Liver (tissue), 9 donors: ENCODE data around the gene OLIG1. TPM values are rescaled to one million over a fixed set of nuclear protein-coding genes. Genes with fewer than 3 reads are reported as not detected.

ENCODE experiments used
- DNase-seq: peaks from one replicate; pipeline ENCODE4 v3.0.0-alpha.2; 2017; ENCODE audit warnings: low spot score
- H3K27ac ChIP-seq, 2 donors: one replicate each; pipeline ENCODE4 v1.7.0; 2013; ENCODE audit warnings: inconsistent platforms in 2 of 2, low read length in 2 of 2, control low read depth in 1 of 2, low read depth in 1 of 2, mild to moderate bottlenecking in 1 of 2
- H3K27me3 ChIP-seq, 4 donors: one replicate each; pipeline versions ENCODE4 v1.6.1 to v1.7.0; 2013; ENCODE audit warnings: low read length in 3 of 4, inconsistent platforms in 1 of 4, mild to moderate bottlenecking in 1 of 4, moderate library complexity in 1 of 4; ENCODE audit not compliant: control insufficient read depth in 4 of 4, insufficient read depth in 4 of 4
- H3K36me3 ChIP-seq, 4 donors: one replicate each; pipeline versions ENCODE4 v1.6.1 to v1.7.0; 2013; ENCODE audit warnings: low read length in 3 of 4, mild to moderate bottlenecking in 3 of 4, low read depth in 1 of 4, moderate library complexity in 1 of 4; ENCODE audit not compliant: control insufficient read depth in 4 of 4, insufficient read depth in 3 of 4
- H3K4me1 ChIP-seq, 4 donors: one replicate each; pipeline versions ENCODE4 v1.6.1 to v1.7.0; 2013; ENCODE audit warnings: low read length in 3 of 4, mild to moderate bottlenecking in 3 of 4, moderate library complexity in 1 of 4; ENCODE audit not compliant: control insufficient read depth in 4 of 4, insufficient read depth in 4 of 4
- H3K4me3 ChIP-seq, 3 donors: one replicate each; pipeline versions ENCODE4 v1.6.1 to v1.7.0; 2013; ENCODE audit warnings: low read length in 3 of 3, control low read depth in 1 of 3, low read depth in 1 of 3, mild to moderate bottlenecking in 1 of 3
- H3K9ac ChIP-seq, 2 donors: one replicate each; pipeline ENCODE4 v1.7.0; 2013; ENCODE audit warnings: low read length in 2 of 2, mild to moderate bottlenecking in 2 of 2, moderate library complexity in 2 of 2, control low read depth in 1 of 2, low read depth in 1 of 2
- H3K9me3 ChIP-seq, 4 donors: one replicate each; pipeline versions ENCODE4 v1.6.1 to v1.7.0; 2013; ENCODE audit warnings: low read length in 3 of 4; ENCODE audit not compliant: control insufficient read depth in 4 of 4
- ATF3 ChIP-seq: IDR thresholded peaks from 2 replicates; pipeline ENCODE4 v1.6.1; 2016; ENCODE audit warnings: antibody characterized with exemption
- CTCF ChIP-seq: fragments of 150-350 bp; IDR thresholded peaks from 2 replicates; pipeline ENCODE4 v1.5.1; 2017; ENCODE audit warnings: improper control_type of control experiment, low read depth, low read length; ENCODE audit not compliant: missing input control
- EGR1 ChIP-seq, 2 donors: IDR thresholded peaks; 2 replicates each; pipeline ENCODE4 v1.6.1; 2016 to 2018; ENCODE audit warnings: antibody characterized with exemption in 2 of 2, low read depth in 2 of 2
- FOXA1 ChIP-seq: IDR thresholded peaks from 2 replicates; pipeline ENCODE4 v1.6.1; 2016; ENCODE audit warnings: antibody characterized with exemption
- FOXA2 ChIP-seq: IDR thresholded peaks from 2 replicates; pipeline ENCODE4 v1.6.1; 2016; ENCODE audit warnings: antibody characterized with exemption
- GABPA ChIP-seq, 2 donors: IDR thresholded peaks in 1 of 2; conservative IDR thresholded peaks in 1 of 2; 2 replicates each; pipeline ENCODE4 v1.6.1; 2016; ENCODE audit warnings: antibody characterized with exemption in 2 of 2, mild to moderate bottlenecking in 1 of 2, moderate library complexity in 1 of 2
- HNF4A ChIP-seq, 2 donors: conservative IDR thresholded peaks; 2 replicates each; pipeline ENCODE4 v1.6.1; 2016; ENCODE audit warnings: antibody characterized with exemption in 2 of 2, mild to moderate bottlenecking in 2 of 2
- HNF4G ChIP-seq: IDR thresholded peaks from 2 replicates; pipeline ENCODE4 v1.6.1; 2016; ENCODE audit warnings: antibody characterized with exemption
- JUND ChIP-seq, 2 donors: IDR thresholded peaks; 2 replicates each; pipeline ENCODE4 v1.6.1; 2016; ENCODE audit warnings: antibody characterized with exemption in 2 of 2
- MAX ChIP-seq: IDR thresholded peaks from 2 replicates; pipeline ENCODE4 v1.6.1; 2016; ENCODE audit warnings: antibody characterized with exemption
- NR2F2 ChIP-seq: IDR thresholded peaks from 2 replicates; pipeline ENCODE4 v1.6.1; 2016; ENCODE audit warnings: antibody characterized with exemption
- RAD21 ChIP-seq, 2 donors: IDR thresholded peaks; 2 replicates each; pipeline ENCODE4 v1.6.1; 2016; ENCODE audit warnings: antibody characterized with exemption in 2 of 2, mild to moderate bottlenecking in 2 of 2
- REST ChIP-seq: IDR thresholded peaks from 2 replicates; pipeline ENCODE4 v1.6.1; 2016; ENCODE audit warnings: antibody characterized with exemption, mild to moderate bottlenecking
- RXRA ChIP-seq, 2 donors: IDR thresholded peaks; 2 replicates each; pipeline ENCODE4 v1.6.1; 2017 to 2018; ENCODE audit warnings: antibody characterized with exemption in 2 of 2, mild to moderate bottlenecking in 1 of 2
- SP1 ChIP-seq: IDR thresholded peaks from 2 replicates; pipeline ENCODE4 v1.6.1; 2018; ENCODE audit warnings: antibody characterized with exemption, mild to moderate bottlenecking
- TAF1 ChIP-seq: conservative IDR thresholded peaks from 2 replicates; pipeline ENCODE4 v1.6.1; 2016; ENCODE audit warnings: antibody characterized with exemption, mild to moderate bottlenecking
- YY1 ChIP-seq: IDR thresholded peaks from 2 replicates; pipeline ENCODE4 v1.6.1; 2016; ENCODE audit warnings: antibody characterized with exemption, mild to moderate bottlenecking
- ZBTB33 ChIP-seq: IDR thresholded peaks from 2 replicates; pipeline ENCODE4 v1.6.1; 2016; ENCODE audit warnings: antibody characterized with exemption
- WGBS: extraction: QIAGEN DNeasy Blood & Tissue Kit; methylation state at CpG from one replicate; pipeline ENCODE4 v1.1.7; 2013; 5-methylcytosine and 5-hydroxymethylcytosine counted together
- polyA plus RNA-seq, 2 donors: library from polyadenylated mRNA; stranded (reverse) in 1 of 2; unstranded in 1 of 2; fragments of 200-250 nt in 1 of 2; fragments of >200 nt in 1 of 2; fragmentation: Nextera tagmentation in 1 of 2; extraction: Ambion mirVana in 1 of 2; gene quantifications; one replicate each; pipeline versions ENCODE4 v1.2.1 to v1.2.3, GENCODE V29; 2013 to 2015
- total RNA-seq, 2 donors: library from RNA; depleted of rRNA; stranded (reverse); fragments of >200 nt; gene quantifications; one replicate each; pipeline ENCODE4 v1.2.3, GENCODE V29; 2014
- donor health status: healthy.
- donor health status: healthy.
- donor health status: healthy.
- donor health status: healthy.
- donor health status: healthy.

OLIG1 gene
- total and polyA plus RNA-seq, 4 donors = 0.19 TPM; not detected in 3

GRCh38 chr21:33039536-33039935 lies 30.4 kb upstream of the OLIG1 start:
- no peak for TF ChIP-seq RXRA (IDR thresholded peaks at IDR 0.05)
- no peak for TF ChIP-seq JUND (IDR thresholded peaks at IDR 0.05)
- H3K9me3 ChIP-seq = no peaks in the 10 kb centered on the region
- 82% methylated on average over 7 of the region's 7 CpGs for WGBS
- no peak overlapping the region for H3K9ac ChIP-seq
- no peak overlapping the region for H3K4me3 ChIP-seq
- H3K27ac ChIP-seq = no peak overlapping the region
- peaks cover under 1 to 5% (median 3%) of the 10 kb centered on the region in 4 donors for H3K27me3 ChIP-seq
- DNase-seq = no peak
- no peaks in the 10 kb centered on the region for H3K4me1 ChIP-seq
- no peaks in the 10 kb centered on the region for H3K36me3 ChIP-seq

- TF ChIP-seq NR2F2 (no peak), ZBTB33 (no peak), FOXA2 (no peak), SP1 (no peak), FOXA1 (no peak), HNF4A (conservative IDR thresholded peaks at IDR 0.05) (no peak), MAX (no peak), ATF3 (no peak), CTCF (no peak), EGR1 (IDR thresholded peaks at IDR 0.05; ENCODE audit: low read depth in 2 of 2) (no peak), RAD21 (IDR thresholded peaks at IDR 0.05) (no peak), RXRA (IDR thresholded peaks at IDR 0.05) (no peak), YY1 (no peak), REST (no peak), GABPA (IDR thresholded peaks at IDR 0.05 in 1 of 2, conservative IDR thresholded peaks at IDR 0.05 in 1 of 2) (no peak), TAF1 (no peak), HNF4G (no peak)
- H3K27me3 ChIP-seq = peaks cover 0 to 4% (median 1%) of the 10 kb centered on the region in 4 donors
- 91% methylated on average over 3 of the region's 3 CpGs for whole genome bisulfite sequencing
- H3K9ac ChIP-seq = no peak overlapping the region
- H3K4me3 ChIP-seq = no peak overlapping the region
- H3K9me3 ChIP-seq = no peaks in the 10 kb centered on the region
- no peak overlapping the region for H3K27ac ChIP-seq
- no peaks in the 10 kb centered on the region for H3K36me3 ChIP-seq
- DNase-seq = no peak
- no peaks in the 10 kb centered on the region for H3K4me1 ChIP-seq
These were observed 29.7 kb upstream of the OLIG1 start for GRCh38 chr21:33040215-33040614.
